ENCODE measurements around the gene IRAK2.
A peak's percentile ranks its signal among the peaks of the same experiment; 100 is the strongest.

Gene IRAK2

DNA sequence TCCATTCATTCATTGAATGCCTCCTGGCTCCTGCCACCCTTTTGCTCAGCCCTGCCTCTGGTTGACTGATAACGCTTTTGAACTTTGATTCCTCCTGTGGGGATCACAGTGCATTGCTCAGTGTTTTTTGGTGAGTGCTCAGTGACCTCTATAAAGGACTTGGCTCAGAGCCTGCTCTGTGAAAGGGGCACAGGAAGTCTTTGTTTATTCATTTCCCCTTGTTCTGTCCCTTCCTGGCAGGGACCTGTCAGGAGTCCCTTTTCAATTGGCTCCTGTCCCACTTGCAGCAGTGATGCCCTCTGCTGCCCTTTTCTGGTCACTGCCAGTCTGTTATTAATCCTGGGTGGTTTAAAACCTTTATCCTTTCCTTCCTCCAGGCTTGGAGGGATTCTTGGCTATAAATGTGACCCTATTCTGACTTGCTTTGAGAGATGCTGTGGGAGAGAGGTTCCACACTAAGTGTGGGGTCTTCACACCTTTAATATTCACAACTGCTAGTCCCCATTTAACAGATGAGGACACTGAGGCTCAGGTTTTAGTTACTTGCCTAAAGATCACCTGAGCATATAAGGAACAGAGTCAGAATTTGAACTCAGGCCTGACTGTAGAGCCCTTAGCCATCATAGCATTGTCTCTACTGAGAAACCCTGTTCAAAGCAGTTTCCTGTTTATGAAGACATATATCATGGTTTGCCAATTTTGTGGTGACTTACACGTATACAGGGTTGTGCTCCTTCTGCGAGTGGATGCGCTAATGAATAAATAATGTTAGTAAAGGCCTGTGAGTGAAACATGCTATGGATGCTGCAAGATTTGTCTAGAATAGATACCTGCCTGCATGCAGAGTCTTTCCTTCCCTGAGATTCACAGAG lies 60.3 kb downstream of the IRAK2 start:
- DNase-seq (ENCODE audit: low read depth) = peak; percentile 43

DNA sequence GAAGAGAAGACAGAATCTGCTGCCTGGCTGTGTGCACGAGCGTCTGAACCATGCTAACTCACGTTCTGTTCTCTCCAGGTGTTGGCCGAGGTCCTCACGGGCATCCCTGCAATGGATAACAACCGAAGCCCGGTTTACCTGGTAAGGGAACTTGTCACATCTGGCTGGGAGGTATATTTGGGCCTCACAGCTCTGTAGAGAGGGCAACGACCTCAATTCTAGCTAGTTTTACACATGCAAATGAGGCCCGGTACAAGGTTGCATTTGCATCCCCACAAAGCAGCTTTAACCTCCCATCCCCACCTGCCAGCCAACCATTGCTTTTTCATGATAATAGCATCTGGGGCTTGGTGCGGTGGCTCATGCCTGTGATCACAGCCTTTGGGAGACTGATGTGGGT lies 61.6 kb downstream of the IRAK2 start:
- no peak for DNase-seq (ENCODE audit: low read depth)

DNA sequence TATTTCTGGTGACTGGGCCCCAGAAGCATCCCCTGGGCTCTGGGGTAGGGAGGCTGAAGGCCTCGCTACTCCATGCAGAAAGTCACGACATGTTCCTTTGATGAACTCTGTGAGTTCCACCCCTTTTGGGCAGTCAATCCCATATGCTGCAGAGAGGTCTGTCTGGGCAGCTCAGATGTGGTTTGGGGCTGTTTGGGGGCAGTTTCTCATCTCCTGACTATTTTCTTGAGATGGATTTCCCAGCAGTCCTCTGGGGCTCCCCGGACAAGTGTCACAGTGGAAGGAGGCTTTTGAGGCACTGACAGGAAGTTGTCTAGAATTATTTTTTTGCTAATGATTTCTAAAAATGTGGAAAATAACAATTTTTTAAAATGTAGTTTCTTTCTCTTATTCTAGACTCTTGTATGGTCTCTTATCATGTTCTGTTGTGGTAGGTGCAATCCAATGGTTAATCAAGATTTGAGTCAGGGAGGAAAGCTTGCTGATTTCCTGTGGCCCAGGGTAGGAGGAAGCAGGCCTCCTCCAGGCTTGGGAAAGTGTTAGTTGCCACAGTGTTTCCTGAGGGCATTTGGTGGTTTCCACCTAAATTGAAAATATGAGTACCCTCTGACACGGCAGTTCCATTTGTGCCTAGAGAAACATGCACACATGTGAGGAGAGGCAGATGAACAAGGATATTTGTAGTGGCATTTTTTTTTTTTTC lies 63.7 kb downstream of the IRAK2 start:
- no peak for DNase-seq (ENCODE audit: low read depth)

DNA sequence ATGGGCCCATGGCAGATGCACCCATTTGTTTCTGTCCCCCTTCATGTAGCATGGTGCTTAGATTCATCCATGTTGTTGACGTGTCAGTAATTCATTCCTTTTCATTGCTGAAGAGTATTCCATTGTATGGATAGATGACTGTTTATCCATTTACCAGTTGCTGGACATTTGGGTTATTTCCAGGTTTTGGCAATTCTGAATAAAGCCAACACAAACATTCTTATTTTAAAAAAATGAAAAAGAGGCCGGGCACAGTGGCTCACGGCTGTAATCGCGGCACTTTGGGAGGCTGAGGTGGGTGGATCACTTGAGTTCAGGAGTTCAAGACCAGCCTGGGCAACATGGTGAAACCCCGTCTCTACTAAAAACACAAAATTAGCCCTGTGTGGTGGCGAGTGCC lies 64.9 kb downstream of the IRAK2 start:
- no peak for DNase-seq (ENCODE audit: low read depth)

DNA sequence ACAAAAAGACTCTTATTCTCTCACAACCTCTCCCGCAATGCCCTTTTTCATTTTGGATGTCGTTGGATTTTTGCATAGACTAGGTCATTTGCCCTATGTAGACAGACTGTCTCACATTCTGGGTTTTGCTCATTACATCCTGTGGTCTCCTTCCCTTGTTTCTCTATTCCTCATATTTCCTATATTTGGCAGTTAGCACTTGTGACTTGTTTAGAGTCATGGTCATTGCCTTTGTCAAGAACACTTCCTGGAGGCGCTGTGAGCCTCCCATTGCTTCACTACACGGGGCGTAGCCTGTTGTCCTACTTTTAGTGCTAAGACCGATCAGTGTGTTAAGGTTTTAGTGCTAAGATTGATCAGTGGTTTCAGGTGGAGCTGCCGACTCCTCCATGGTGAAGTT lies 67.4 kb downstream of the IRAK2 start:
- no peak for DNase-seq (ENCODE audit: low read depth)

DNA sequence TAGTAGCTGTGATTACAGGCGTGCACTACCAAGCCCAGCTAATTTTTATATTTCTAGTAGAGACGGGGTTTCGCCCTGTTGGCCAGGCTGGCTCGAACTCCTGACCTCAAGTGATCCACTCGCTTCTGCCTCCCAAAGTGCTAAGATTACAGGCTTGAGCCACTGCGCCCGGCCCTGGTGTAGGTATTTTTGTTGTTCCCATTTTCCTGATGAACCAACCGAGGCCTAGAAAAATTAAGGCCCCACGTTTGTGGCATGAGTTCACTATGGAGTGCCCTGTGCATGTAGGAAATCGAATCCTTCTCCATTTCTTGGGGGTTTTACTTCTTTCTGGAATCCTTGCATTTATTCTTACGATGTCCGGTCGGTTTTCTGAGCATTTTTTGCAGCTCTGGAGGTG lies 69.3 kb downstream of the IRAK2 start:
- DNase-seq (ENCODE audit: low read depth) = no peak

DNA sequence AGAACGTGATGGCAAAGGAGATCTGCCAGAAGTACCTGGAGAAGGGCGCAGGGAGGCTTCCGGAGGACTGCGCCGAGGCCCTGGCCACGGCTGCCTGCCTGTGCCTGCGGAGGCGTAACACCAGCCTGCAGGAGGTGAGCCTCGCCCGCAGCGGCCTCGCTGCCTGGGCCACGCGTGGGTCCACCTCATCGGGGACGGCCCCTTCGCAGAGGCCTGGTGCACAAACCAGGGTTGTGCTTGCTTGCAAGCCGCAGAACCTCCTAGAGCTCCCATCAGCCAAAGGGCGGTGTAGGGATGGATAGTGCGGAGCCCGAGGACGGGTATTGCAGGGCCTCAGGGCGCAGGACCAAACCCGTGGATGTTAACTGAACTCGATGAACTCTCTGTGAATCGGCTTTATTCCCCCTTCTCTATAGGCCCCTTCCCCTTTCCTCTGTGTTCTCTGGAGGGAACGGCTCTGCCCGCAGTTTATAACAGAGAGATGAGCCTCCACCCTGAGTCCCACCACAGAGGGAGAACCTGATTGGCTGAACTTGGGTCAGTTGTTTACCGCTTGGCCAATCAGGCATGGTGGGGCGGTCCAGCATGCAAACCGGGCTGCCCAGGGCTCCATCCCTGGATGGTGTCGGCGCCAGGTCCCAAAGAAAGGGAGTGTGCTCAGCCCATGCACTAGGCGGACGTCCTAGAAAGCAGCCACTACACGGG lies 70.0 kb downstream of the IRAK2 start:
- DNase-seq (ENCODE audit: low read depth) = no peak

DNA sequence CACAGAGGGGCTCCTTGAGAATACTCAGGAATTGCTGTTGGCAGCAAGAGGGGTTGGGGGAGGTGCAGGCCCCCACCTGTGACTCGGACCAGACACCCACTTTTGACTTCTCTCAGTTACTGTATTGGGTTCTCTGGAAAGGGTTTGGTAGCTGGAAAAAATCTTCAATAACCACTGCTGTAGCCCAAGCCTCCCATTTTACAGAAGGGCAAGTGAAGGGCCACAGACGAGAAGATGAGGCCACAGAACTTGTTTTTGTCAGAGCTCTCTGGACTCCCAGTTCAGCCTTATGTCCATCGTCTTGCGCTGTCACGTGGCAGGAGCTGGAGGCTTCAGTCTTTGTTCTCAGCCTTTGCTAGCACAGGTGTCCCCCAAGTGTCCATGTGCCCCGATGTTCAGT lies 70.8 kb downstream of the IRAK2 start:
- DNase-seq (ENCODE audit: low read depth) = no peak

DNA sequence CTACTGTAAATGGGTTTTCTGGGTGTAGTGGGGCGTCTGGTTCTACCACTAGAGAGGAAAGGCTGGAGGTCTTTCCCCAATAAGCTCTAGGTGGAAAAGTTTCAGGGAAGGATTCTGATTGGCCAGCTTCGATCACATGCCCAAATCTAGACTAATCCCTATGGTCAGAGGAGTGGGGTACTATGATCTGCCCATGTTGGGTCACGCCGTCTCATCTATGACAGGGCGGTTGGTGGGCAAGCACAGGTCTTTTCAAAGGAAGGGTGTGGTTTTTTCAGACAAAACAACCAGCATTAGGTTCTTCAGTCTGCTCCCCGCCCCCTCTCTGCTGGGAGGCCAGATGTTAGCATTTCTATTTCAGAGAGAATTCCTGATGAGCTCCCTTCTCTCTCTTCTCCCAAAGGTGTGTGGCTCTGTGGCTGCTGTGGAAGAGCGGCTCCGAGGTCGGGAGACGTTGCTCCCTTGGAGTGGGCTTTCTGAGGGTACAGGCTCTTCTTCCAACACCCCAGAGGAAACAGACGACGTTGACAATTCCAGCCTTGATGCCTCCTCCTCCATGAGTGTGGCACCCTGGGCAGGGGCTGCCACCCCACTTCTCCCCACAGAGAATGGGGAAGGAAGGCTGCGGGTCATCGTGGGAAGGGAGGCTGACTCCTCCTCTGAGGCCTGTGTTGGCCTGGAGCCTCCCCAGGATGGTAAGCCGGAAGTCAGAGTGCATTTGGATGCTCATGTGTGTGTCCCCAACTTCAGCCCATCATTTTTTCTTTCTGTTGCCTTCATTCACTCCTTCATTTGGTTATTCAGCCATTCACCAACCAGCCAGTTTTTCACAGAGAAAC lies 73.8 kb downstream of the IRAK2 start:
- DNase-seq (ENCODE audit: low read depth) = no peak

DNA sequence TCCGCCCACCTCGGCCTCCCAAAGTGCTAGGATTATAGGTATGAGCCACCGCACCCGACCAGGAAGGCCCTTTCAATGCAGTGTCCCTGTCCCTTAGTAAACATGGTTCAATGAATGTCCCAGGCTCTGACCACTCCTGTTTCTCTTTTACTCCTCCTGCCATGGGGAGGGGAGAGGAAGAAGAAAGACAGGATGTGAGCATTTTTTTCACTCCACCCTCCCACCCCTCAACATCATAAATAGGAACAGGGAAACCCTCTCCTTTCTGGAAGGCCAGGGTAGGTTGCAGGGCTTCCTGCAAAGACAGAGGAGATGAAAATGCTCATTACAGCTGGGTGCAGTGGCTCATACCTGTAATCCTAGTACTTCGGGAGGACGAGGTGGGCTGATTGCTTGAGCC lies 76.1 kb downstream of the IRAK2 start:
- no peak for DNase-seq (ENCODE audit: low read depth)

DNA sequence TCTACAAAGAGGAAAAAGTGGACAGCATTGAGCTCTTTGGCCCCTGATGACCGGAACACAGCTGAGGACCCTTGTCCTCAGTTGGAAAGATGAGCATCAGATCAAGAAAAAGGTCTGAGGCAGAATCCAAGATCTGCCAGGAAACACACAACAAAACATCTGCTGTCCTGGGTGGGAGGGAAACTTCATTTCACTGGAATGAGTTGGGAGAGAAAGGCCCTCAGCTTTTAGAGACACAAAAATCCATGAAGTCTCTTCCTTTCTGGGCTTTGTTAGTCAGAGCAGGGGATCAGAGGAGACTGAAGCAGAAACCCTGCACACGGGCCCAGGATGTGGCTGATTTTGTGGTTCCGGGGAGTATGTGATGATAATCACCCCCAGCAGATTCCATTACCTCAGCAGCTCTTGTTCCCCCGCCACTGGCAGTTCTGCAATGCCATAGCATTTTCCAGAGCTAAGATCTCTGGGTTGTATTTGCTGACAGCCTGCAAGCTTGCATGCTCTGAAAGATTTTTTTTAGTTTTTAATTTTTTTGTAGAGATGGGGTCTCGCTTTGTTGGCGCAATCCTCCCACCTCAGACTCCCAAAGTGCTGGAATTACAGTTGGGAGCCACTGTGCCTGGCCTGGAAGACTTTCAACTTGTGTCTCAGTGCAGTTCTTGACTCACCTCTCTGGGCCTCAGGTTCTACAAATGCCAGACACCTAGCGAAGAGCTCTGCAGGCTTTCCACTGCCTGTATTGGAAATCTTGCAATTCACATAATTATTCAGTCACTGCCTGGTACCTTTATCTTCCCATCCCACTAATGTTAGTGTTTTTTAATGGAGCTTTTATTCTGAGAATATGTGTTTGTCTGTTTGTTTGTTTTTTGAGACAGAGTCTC lies 77.7 kb downstream of the IRAK2 start:
- peak; percentile 67 for DNase-seq (ENCODE audit: low read depth)

DNA sequence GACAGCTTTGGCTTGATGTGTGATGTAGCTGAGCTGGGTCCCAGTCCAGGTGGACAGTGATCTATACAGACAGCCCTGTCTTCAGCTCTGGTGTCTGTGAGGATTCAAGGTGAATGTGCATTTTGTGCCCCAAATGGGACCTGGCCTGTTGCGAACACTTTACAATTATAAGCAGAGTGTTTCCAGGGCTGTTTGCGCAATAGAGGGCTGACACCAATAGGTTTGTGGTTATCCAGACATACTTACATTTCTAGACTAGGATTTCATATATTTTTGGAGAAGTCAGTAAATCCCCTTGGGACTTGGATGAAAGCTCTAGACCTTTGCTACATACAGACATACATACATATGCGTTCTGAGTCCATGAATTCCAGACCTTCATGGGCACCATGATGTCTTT lies 79.3 kb downstream of the IRAK2 start:
- no peak for DNase-seq (ENCODE audit: low read depth)

DNA sequence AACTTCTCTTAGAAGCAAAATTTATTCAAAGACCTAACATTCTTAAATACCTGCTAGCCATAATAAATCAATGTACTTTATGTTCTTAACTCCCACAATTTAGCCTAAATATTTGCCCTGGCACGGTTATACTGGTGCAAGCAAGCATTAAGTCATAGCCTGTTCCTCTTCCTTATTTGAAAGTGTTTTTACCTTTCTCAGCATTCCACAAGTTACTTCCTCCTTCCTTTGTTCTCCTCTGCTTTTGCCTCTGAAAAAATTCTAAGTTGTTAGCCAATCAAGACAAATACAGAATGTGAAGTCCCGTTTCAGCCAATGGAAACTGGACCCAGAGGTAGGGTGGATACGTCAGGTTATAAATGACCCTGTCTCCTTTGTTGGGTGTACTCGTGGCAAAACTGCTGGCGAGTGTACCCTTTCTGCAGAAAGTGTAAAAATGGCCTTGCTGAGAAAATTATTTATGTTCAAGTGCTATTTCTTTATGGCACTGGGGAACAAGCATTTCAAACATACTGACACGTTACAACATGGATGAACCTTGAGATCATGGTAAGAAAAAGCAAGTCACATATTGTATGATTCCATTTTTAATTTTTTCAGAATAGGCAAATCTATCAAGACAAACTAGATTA lies 80.5 kb downstream of the IRAK2 start:
- no peak for DNase-seq (ENCODE audit: low read depth)

DNA sequence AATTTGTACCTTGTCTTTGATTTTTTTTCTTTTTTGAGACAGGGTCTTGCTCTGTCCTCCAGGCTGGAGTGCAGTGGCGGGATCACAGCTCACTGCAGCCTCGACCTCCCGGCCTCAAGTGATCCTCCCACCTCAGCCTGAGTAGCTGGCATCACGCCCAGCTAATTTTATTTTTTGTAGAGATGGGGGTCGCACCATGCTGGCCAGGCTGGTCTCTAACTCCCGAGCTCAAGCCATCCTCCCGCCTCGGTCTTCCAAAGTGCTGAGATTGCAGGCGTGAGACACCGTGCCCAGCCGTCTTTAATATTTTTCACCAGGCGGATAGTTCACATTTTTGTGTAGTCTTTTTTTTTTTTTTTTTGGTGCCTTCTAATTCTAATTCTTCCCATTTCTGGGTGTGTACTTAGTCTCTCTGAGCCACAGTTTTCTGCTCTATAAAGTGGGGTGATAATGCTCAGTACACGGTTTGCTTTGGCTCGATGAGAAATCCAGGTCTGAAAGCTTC lies 83.0 kb downstream of the IRAK2 start:
- no peak for DNase-seq (ENCODE audit: low read depth)

DNA sequence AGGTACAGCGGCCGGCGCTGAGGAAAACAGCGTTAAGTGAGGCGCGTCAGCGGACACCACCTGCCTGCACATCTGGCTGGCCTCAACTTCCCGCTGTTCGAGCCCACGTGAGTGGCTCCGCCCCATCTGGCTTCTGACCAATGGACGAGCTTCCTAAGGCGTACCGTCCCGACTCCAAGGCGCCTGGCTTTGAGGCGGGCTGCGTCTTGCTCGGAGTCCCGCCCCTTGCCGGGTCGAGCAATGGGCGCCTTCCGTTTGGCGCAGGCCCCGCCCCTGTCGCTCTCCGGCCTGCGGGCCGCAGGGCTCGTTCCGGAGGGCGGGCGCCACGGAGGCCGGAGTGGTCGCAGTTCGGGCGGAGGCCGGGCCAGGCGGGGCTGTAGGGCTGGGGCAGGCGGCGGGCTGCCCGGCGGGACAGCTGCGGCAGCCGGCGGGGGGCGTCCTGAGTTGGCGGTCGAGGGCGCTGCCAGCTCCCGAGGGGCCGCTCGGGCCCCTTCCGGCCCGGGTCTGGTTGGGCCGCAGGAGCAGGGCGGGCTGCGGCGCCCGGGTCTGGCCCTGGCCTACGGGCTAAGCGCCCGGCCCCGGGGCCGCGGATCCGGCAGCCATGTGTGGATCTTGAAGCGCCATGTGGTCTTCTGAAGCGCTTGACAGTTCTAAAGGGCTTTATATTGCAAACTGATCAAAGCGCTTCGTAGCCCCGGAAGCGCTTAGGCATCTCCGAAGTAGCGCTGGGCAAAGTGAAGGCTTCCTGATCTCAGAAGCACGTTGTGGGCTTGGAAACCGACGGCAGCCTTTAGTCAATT lies 83.7 kb downstream of the IRAK2 start, which contains the start of gene TATDN2:
TSS of gene TATDN2 (plus strand) at position 276 of the 800 bp plus-strand sequence. CDS start 742 bp downstream, outside the sequence.
- DNase-seq (ENCODE audit: low read depth) = peak; percentile 89

DNA sequence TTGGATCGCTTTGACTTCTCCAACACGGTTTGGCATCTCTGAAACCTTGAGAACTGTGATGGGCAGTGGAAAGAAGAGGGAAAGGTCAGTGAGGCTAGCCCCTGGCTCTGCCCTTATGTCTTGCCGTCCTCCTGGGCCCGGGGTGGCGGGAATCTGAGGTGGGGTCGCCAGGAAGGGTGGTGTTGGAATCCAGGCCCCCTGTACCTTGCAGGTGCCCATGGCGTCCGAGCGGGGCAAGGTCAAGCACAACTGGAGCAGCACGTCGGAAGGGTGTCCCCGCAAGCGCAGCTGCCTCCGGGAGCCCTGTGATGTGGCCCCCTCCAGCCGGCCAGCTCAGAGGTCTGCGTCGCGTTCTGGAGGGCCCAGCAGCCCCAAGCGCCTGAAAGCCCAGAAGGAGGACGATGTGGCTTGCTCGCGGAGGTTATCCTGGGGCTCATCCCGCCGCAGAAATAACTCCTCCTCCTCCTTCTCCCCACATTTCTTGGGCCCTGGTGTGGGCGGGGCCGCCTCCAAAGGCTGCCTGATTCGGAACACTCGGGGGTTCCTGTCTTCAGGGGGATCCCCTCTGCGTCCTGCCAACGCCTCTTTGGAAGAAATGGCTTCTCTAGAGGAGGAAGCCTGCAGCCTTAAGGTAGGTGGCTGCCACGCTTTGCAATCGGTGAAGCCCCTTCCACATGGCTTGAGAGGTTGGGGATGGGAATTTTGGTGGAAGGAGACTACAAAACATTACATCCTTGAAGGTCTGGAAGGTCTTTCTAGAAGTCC lies 84.4 kb downstream of the IRAK2 start:
- peak; percentile 24 for DNase-seq (ENCODE audit: low read depth)

DNA sequence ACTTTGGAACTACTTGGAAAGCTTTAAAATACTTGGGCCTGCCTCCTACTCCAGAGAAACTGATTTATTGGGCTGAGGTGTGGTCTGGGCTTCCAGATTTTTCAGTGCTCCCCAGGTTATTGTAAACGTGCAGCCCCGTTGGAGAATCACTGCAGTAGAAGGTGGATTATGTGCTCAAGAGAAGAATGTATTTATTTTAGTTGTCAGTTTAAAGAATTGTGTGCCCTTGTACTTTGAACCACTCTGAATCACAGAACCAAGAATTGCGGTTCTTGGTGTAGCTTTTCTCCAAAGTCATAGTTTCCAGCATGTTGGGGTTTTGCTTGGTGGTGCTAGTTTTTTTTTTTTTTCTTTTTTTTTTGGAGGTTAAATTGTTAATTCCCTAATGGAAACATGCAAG lies 85.1 kb downstream of the IRAK2 start:
- DNase-seq (ENCODE audit: low read depth) = no peak

DNA sequence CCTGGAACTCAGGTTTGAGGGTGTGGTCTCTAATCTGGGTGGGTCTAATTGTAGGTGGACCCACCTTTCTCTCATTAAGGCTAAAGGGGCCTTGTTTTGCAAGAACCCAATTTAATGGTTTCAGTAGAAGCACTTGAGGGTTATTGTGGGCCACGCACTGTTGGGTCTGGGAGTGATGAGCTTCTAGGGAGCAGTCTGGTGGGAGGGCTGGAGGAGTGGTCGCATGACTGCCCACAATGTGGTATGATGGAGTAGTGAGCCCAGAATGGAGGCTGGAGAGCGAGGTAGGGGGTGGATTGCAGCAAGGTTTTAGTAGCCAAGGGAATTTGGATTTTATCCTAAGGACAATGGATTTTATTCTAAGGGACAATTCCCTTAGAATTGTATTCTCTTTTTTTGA lies 86.3 kb downstream of the IRAK2 start:
- DNase-seq (ENCODE audit: low read depth) = no peak

DNA sequence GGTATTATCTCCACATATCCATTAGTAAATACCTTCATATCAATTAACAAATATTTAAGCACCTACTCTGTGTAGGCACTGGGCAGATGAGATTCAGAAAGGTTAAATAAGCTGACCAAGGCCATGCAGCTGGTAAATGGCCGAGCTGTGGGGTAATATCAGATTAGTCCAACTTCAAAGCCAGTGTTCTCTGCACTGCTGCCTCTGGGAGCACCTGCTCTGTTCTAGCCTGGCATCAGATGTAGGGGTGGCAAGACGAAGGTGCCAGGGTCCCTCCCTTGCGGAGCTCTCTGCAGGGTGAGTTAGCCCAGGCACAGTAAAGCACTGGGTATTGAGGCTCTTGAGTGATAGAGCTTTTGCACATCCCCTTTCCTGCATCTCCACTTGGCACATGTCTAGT lies 89.0 kb downstream of the IRAK2 start:
- no peak for DNase-seq (ENCODE audit: low read depth)
